Kidney epithelial cell (primary cell): Measurements from ENCODE around the gene TBC1D2B. TPM values are rescaled to one million over a fixed set of nuclear protein-coding genes. Genes with fewer than 3 reads are reported as not detected.

Experiments used
- DNase-seq: peaks from one replicate; pipeline ENCODE4 v3.0.0-alpha.2; 2010; ENCODE audit warnings: low read depth
- H3K27me3 ChIP-seq: 2 replicates; pipeline ENCODE4 v1.6.0; 2011; ENCODE audit warnings: low read length; ENCODE audit not compliant: control insufficient read depth, insufficient read depth
- H3K36me3 ChIP-seq: 2 replicates; pipeline ENCODE4 v1.5.1; 2011; ENCODE audit warnings: low read length; ENCODE audit not compliant: control insufficient read depth, insufficient read depth
- H3K4me3 ChIP-seq: 2 replicates; pipeline ENCODE4 v1.5.1; 2011; ENCODE audit warnings: low read depth, mild to moderate bottlenecking, control low read depth, low read length
- total RNA-seq: library from RNA; depleted of rRNA; stranded (reverse); fragments of >200 nt; gene quantifications from 2 replicates; pipeline ENCODE4 v1.2.3, GENCODE V29; 2015
- TF ChIP-seq, protein P1 (sequence below): IDR thresholded peaks from 2 replicates; pipeline ENCODE4 v1.5.1; 2011; ENCODE audit warnings: mild to moderate bottlenecking, moderate library complexity, low read length, control low read depth, inconsistent platforms; ENCODE audit not compliant: insufficient read depth, poor library complexity, severe bottlenecking

TBC1D2B gene
- total RNA-seq, 1 donor from 2014 or later: 29.0 TPM

DNA sequence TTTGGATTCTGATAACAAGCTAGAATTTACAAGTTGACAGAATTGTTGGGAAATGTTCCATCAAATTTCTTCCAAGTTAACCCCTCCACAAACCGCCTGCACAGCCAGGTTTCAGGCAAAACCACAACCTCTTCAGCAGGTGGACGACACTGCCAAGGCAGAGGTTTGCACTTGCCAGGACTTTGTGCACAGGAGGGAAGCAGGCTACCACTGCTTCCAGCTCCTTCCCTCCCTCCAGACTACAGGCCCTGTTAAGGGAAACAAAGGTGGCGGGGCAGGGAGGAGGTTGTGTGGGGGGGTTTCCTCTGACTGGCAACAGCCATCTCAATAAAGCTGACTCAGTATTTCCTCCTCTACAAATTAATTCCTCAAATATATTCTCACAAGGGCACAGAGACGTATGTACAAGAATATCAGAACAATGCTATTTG lies 42.2 kb downstream of the TBC1D2B start:
- Histone ChIP-seq H3K4me3 (no peak overlapping the region), H3K27me3 (no peaks in the 10 kb centered on the region), H3K36me3 (no peaks in the 10 kb centered on the region)
- no peak for DNase-seq
- TF ChIP-seq, protein P1, sequence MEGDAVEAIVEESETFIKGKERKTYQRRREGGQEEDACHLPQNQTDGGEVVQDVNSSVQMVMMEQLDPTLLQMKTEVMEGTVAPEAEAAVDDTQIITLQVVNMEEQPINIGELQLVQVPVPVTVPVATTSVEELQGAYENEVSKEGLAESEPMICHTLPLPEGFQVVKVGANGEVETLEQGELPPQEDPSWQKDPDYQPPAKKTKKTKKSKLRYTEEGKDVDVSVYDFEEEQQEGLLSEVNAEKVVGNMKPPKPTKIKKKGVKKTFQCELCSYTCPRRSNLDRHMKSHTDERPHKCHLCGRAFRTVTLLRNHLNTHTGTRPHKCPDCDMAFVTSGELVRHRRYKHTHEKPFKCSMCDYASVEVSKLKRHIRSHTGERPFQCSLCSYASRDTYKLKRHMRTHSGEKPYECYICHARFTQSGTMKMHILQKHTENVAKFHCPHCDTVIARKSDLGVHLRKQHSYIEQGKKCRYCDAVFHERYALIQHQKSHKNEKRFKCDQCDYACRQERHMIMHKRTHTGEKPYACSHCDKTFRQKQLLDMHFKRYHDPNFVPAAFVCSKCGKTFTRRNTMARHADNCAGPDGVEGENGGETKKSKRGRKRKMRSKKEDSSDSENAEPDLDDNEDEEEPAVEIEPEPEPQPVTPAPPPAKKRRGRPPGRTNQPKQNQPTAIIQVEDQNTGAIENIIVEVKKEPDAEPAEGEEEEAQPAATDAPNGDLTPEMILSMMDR: no peak

DNA sequence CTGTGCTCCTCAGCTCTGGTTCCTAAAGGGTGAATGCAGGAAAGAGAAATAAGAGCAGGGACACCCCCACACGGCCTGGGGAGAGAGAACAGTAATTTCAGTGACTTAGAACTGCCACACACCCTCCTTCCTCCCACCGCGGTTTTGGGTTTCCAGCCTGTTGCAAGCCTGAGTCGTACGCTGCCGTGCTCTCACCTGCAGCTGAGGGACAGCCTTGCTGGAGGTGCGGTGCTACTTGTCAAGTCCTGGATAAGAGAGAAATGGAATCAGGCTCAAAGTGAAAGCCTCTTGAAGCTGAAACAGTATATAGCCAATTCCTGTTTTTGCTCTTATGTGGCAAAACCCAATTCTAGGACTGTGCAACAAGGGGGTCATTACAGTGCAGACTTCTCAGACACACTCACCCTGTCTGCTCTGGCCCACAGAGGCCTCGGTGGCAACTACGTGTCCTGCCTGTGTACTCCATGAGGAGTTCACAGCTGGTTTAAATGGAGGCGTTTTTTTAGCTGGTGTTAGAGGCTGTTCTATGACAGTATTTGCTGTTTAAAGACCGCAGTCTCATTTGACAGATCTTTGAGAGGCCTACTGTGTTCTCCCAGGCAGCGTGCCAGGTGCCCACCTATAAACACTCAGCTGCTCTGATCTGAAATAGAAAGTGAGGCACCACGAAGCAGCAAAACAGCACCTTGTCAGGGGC lies 42.9 kb downstream of the TBC1D2B start:
- no peak for DNase-seq
- TF ChIP-seq, protein P1: no peak
- no peaks in the 10 kb centered on the region for H3K36me3 ChIP-seq

DNA sequence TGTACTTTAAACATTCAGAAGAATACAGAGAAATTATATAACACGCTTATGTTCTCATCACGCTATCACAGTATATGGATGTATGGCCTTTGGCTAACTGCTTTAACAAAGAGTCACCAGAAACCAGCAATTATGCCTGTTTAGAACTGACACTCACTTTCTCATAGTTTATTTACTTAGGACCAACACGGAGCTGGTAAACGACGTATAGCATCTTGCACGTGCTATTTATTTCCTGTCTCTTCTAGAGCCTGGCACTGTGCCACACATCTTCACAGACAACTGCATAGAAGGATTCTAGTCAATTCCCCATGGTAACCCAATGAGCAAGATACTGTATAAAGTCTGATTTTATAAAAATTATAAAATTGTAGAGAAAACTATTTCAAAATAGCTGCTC lies 43.6 kb downstream of the TBC1D2B start:
- Histone ChIP-seq H3K27me3 (no peaks in the 10 kb centered on the region), H3K4me3 (no peak overlapping the region), H3K36me3 (no peaks in the 10 kb centered on the region)
- no peak for DNase-seq
- TF ChIP-seq, protein P1: no peak

More for the DNA sequence above, 42.9 kb downstream of the TBC1D2B start:
- H3K4me3 ChIP-seq: no peak overlapping the region
- H3K27me3 ChIP-seq: no peaks in the 10 kb centered on the region

DNA sequence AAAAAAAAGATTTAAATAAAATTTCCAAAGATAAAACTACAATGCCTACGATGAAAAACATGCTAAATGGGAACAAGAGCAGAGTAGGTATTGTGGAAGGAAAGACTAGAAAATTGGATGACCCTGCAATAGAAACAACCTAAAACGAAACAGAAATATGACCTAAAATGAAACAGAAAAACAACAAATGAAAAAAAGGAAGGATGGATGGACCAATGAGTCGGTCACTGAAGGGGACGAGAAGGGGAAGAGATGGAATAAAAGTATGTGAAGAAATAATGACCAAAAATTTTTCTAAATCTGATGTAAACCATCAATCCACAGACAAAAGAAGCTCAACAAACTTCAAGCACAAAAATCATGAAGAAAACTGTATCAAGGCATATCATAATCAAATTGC lies 44.8 kb downstream of the TBC1D2B start:
- TF ChIP-seq, protein P1: no peak
- Histone ChIP-seq H3K4me3 (no peak overlapping the region), H3K36me3 (no peaks in the 10 kb centered on the region), H3K27me3 (no peaks in the 10 kb centered on the region)
- DNase-seq: no peak

DNA sequence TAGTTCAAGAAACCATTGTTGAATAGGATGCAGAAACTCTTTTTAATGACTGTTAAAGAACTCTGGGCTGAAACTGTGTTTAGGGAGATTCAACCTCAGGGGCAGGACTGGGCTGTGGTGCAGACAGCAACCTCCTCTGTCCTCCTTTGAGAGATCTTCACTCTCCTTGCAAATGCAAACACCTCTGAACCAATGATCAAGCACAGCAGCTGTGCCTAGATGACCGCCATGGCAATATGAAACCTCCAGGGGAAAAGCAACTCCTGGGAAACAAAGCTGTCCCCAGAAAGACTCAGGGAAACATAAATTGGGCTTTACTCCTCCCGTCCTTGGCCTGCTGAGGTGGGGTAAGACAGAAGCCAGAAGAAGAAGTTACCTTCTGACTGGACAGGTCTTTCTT lies 52.6 kb downstream of the TBC1D2B start:
- TF ChIP-seq, protein P1: no peak
- no peaks in the 10 kb centered on the region for H3K27me3 ChIP-seq
- peaks cover 2% of the 10 kb centered on the region for H3K36me3 ChIP-seq
- H3K4me3 ChIP-seq: no peak overlapping the region
- DNase-seq: no peak

DNA sequence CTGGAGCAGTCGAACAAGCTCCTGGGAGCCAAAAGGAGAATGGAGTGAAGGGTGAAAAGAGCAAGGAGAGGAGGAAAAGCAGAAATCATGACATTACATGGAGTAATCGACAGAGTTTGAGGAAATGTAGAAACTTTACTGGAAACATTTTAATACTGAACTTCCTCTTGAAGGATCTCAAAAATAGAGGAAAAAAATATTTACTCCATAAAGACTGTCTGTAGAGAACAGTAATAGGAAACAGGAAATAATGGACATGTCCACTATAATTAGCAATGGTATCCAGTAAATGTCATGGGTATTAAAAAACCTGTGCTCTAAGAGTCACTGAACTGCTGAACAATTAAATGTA lies 53.0 kb downstream of the TBC1D2B start:
- TF ChIP-seq, protein P1: no peak
- Histone ChIP-seq H3K4me3 (no peak overlapping the region), H3K36me3 (peaks cover 2% of the 10 kb centered on the region), H3K27me3 (no peaks in the 10 kb centered on the region)
- DNase-seq: no peak
